ENCODE results near the gene ASB7.
"Not testable (repeated sequence)": the region's sequence is repeated elsewhere in the genome, so short reads cannot be mapped to it uniquely, and the experiment has no call there.

ASB7 gene

GRCh38 chr15:100573526-100573925, 28.9 kb upstream of the ASB7 start:
- POLR2A ChIA-PET, result interaction anchor here (1.0 kb wide), 1 partner anchor 231 kb away, joined by 3 read pairs; the partner anchor contains the start of gene ADAMTS17
- no peak for DNase-seq (ENCODE audit: extremely low spot score)
- CTCF ChIA-PET, result interaction anchor here (0.7 to 2.2 kb wide), 3 partner anchors 99 to 739 kb away, joined by 3 to 6 read pairs (median 5); no protein-coding TSS in a partner anchor
- TF ChIP-seq ZNF384 (IDR thresholded peaks at IDR 0.05) (no peak), FOXA1 (IDR thresholded peaks at IDR 0.05) (no peak), L3MBTL2 (conservative IDR thresholded peaks at IDR 0.05) (no peak), LEF1 (IDR thresholded peaks at IDR 0.05; ENCODE audit: borderline replicate concordance) (no peak), TARDBP (IDR thresholded peaks at IDR 0.05) (no peak), SP1 (IDR thresholded peaks at IDR 0.05) (no peak), BHLHE40 (IDR thresholded peaks at IDR 0.05; ENCODE audit: borderline replicate concordance) (no peak), CTBP1 (IDR thresholded peaks at IDR 0.05; ENCODE audit: borderline replicate concordance) (no peak), ELF4 (IDR thresholded peaks at IDR 0.05) (no peak), SUZ12 (IDR thresholded peaks at IDR 0.05) (no peak), NFRKB (IDR thresholded peaks at IDR 0.05) (no peak), ARNT (IDR thresholded peaks at IDR 0.05) (no peak), HDGF (IDR thresholded peaks at IDR 0.05; ENCODE audit: borderline replicate concordance) (no peak), FOXK2 (IDR thresholded peaks at IDR 0.05) (no peak), FOXM1 (IDR thresholded peaks at IDR 0.05; ENCODE audit: borderline replicate concordance) (no peak)
- TF ChIP-seq, protein P1, sequence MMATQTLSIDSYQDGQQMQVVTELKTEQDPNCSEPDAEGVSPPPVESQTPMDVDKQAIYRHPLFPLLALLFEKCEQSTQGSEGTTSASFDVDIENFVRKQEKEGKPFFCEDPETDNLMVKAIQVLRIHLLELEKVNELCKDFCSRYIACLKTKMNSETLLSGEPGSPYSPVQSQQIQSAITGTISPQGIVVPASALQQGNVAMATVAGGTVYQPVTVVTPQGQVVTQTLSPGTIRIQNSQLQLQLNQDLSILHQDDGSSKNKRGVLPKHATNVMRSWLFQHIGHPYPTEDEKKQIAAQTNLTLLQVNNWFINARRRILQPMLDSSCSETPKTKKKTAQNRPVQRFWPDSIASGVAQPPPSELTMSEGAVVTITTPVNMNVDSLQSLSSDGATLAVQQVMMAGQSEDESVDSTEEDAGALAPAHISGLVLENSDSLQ (IDR thresholded peaks at IDR 0.05), result no peak

DNA sequence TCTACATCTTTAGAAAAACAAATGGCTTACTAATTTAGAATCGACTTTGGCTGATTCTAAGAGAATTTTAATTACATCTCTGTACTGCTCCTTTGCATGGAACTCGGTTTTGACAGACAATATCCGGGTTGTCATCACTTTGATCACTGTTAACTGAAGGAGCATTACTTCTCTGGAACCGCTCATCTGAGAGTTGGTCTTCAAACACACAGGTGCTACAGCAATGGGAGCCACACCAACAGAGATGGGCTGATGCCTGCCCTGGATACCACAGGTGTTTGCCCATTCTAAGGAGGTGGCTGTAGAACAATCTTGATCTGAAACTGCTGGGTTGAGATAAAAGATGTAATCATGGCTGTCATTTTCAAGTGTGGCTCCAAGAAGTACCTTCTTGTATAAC, 22.0 kb upstream of the ASB7 start:
- CTCF ChIA-PET, result no interaction called here
- TF ChIP-seq FOXM1 (IDR thresholded peaks at IDR 0.05; ENCODE audit: borderline replicate concordance), result no peak
- TF ChIP-seq LEF1 (IDR thresholded peaks at IDR 0.05; ENCODE audit: borderline replicate concordance), result no peak
- no peak for TF ChIP-seq ARNT (IDR thresholded peaks at IDR 0.05)
- TF ChIP-seq ZNF384 (IDR thresholded peaks at IDR 0.05), result no peak
- TF ChIP-seq BHLHE40 (IDR thresholded peaks at IDR 0.05; ENCODE audit: borderline replicate concordance), result no peak
- no peak for TF ChIP-seq L3MBTL2 (conservative IDR thresholded peaks at IDR 0.05)
- no peak for TF ChIP-seq SUZ12 (IDR thresholded peaks at IDR 0.05)
- no peak for TF ChIP-seq HDGF (IDR thresholded peaks at IDR 0.05; ENCODE audit: borderline replicate concordance)
- TF ChIP-seq ELF4 (IDR thresholded peaks at IDR 0.05), result no peak
- no peak for TF ChIP-seq CTBP1 (IDR thresholded peaks at IDR 0.05; ENCODE audit: borderline replicate concordance)
- no peak for TF ChIP-seq FOXA1 (IDR thresholded peaks at IDR 0.05)
- TF ChIP-seq FOXK2 (IDR thresholded peaks at IDR 0.05), result no peak
- TF ChIP-seq TARDBP (IDR thresholded peaks at IDR 0.05), result no peak
- TF ChIP-seq, protein P1 (IDR thresholded peaks at IDR 0.05), result no peak
- no peak for TF ChIP-seq NFRKB (IDR thresholded peaks at IDR 0.05)
- TF ChIP-seq SP1 (IDR thresholded peaks at IDR 0.05), result no peak
- DNase-seq (ENCODE audit: extremely low spot score), result no peak

GRCh38 chr15:100588638-100589242, 13.6 kb upstream of the ASB7 start:
- no peak for DNase-seq (ENCODE audit: extremely low spot score)
- TF ChIP-seq L3MBTL2 (conservative IDR thresholded peaks at IDR 0.05) (no peak), HDGF (IDR thresholded peaks at IDR 0.05; ENCODE audit: borderline replicate concordance) (no peak), TARDBP (IDR thresholded peaks at IDR 0.05) (no peak), CTBP1 (IDR thresholded peaks at IDR 0.05; ENCODE audit: borderline replicate concordance) (no peak), FOXA1 (IDR thresholded peaks at IDR 0.05) (no peak), NFRKB (IDR thresholded peaks at IDR 0.05) (no peak), LEF1 (IDR thresholded peaks at IDR 0.05; ENCODE audit: borderline replicate concordance) (no peak), ZNF384 (IDR thresholded peaks at IDR 0.05) (no peak), FOXK2 (IDR thresholded peaks at IDR 0.05) (no peak)
- TF ChIP-seq, protein P1 (IDR thresholded peaks at IDR 0.05), result no peak
- POLR2A ChIA-PET, result interaction anchor here (0.8 kb wide), 1 partner anchor 13 kb away, joined by 3 read pairs; the partner anchor contains the start of genes ASB7 and LINS1
- CTCF ChIA-PET, result no interaction called here

More for the DNA sequence above, 22.0 kb upstream of the ASB7 start:
- POLR2A ChIA-PET, result no interaction called here

DNA sequence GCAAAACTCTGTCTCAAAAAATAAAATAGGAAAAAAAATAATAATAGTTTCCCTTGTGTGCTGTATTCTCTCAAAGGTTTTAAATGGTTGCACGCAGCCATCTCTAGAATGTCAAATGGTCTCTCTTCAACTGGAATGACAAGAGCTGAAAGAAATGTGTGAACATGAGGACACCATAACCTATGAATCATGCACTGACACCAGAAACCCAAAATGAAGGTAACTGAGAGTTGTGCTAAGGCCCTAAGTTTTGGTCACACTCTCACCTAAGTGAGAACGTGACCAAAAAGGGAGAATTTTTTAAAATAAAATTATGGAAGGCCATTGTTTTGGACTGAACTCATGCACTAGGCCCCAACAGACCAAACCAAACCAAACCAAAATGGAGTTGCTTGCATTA, 11.2 kb upstream of the ASB7 start:
- POLR2A ChIA-PET; DNase-seq (ENCODE audit: extremely low spot score); CTCF ChIA-PET: not testable (repeated sequence)

DNA sequence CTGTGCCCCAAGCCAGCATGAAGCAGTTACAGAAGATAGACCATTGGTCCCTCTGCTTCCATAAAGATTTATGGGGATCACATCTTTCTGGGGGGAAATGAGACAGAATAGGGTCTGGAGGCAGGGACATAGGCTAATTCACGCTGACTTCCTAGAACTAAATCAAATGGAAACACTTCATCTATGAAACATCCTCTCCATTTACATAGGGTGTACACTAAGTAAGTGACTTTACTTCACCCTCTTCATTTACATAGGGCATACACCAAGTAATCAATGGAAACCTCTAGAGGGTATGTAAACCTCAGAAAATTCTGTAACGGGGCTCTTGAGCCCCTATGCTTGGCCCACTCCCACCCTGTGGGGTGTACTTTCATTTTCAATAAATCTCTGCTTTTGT, 10.6 kb upstream of the ASB7 start:
- CTCF ChIA-PET, result no interaction called here
- TF ChIP-seq FOXK2 (IDR thresholded peaks at IDR 0.05), result no peak
- TF ChIP-seq TARDBP (IDR thresholded peaks at IDR 0.05), result no peak
- TF ChIP-seq FOXA1 (IDR thresholded peaks at IDR 0.05), result no peak
- no peak for TF ChIP-seq ELF4 (IDR thresholded peaks at IDR 0.05)
- TF ChIP-seq CTBP1 (IDR thresholded peaks at IDR 0.05; ENCODE audit: borderline replicate concordance), result no peak
- no peak for TF ChIP-seq ZNF384 (IDR thresholded peaks at IDR 0.05)
- no peak for TF ChIP-seq LEF1 (IDR thresholded peaks at IDR 0.05; ENCODE audit: borderline replicate concordance)
- TF ChIP-seq, protein P1 (IDR thresholded peaks at IDR 0.05), result no peak
- no peak for TF ChIP-seq HDGF (IDR thresholded peaks at IDR 0.05; ENCODE audit: borderline replicate concordance)
- no peak for TF ChIP-seq SUZ12 (IDR thresholded peaks at IDR 0.05)
- DNase-seq (ENCODE audit: extremely low spot score), result no peak
- POLR2A ChIA-PET, result no interaction called here

- no peak for DNase-seq (ENCODE audit: extremely low spot score)
- no peak for TF ChIP-seq ARNT (IDR thresholded peaks at IDR 0.05)
- TF ChIP-seq TARDBP (IDR thresholded peaks at IDR 0.05), result no peak
- no peak for TF ChIP-seq L3MBTL2 (conservative IDR thresholded peaks at IDR 0.05)
- TF ChIP-seq FOXK2 (IDR thresholded peaks at IDR 0.05), result no peak
- TF ChIP-seq FOXM1 (IDR thresholded peaks at IDR 0.05; ENCODE audit: borderline replicate concordance), result no peak
- TF ChIP-seq SUZ12 (IDR thresholded peaks at IDR 0.05), result no peak
- ChIA-PET CTCF (no interaction called here), POLR2A (interaction anchor here (1.4 kb wide), 1 partner anchor 9 kb away, joined by 5 read pairs; the partner anchor contains the start of genes ASB7 and LINS1)
These were observed 9.5 kb upstream of the ASB7 start for GRCh38 chr15:100592898-100593297.
